Stimulated activated CD4-positive, alpha-beta T cell treated with anti-CD3 and anti-CD28 coated beads, Interleukin-12 subunit alpha, Interleukin-12 subunit beta, amount 100 ng/mL, for 48 hours (primary cell): Measurements from ENCODE around the gene PEDS1.
"Not testable (repeated sequence)": the region's sequence is repeated elsewhere in the genome, so short reads cannot be mapped to it uniquely, and the experiment has no call there.

ENCODE experiments used
- DNase-seq, 3 donors: peaks; one replicate each; pipeline ENCODE4 v3.0.0-alpha.2; 2020; ENCODE audit warnings: low read depth in 2 of 3, low spot score in 1 of 3

The PEDS1 gene

GRCh38 chr20:50115041-50115512, 38.4 kb downstream of the PEDS1 start:
- no peak for DNase-seq

- no peak for DNase-seq
Observed at GRCh38 chr20:50113420-50114224, 39.9 kb downstream of the PEDS1 start.

GRCh38 chr20:50112512-50113419, 40.8 kb downstream of the PEDS1 start, which contains the start of gene UBE2V1:
Gene UBE2V1 (minus strand): TSS chr20:50113150. CDS start chr20:50113128, 22 bp downstream.
- DNase-seq: peak; percentile 76 to 87 (median 81)

- DNase-seq: no peak
Observed at GRCh38 chr20:50111829-50112495, 41.6 kb downstream of the PEDS1 start.

- DNase-seq: peak; percentile 37 to 50 (median 45)
Observed at GRCh38 chr20:50111120-50111828, 42.2 kb downstream of the PEDS1 start.

- DNase-seq: peak in 2 of 3 donors; percentile 42 to 46
Observed at GRCh38 chr20:50110141-50111047, 43.1 kb downstream of the PEDS1 start.

GRCh38 chr20:50108556-50109235, 44.8 kb downstream of the PEDS1 start:
- DNase-seq: no peak

GRCh38 chr20:50107796-50108331, 45.7 kb downstream of the PEDS1 start:
- DNase-seq: no peak

- no peak for DNase-seq
Observed at GRCh38 chr20:50107086-50107660, 46.4 kb downstream of the PEDS1 start.

GRCh38 chr20:50106669-50107068, 46.9 kb downstream of the PEDS1 start:
- not testable (repeated sequence) for DNase-seq
